GM19463 (cell line): ENCODE data around the gene RIF1.

Experiments used
- ATAC-seq: cut with Tn5 transposase; IDR thresholded peaks from one replicate; pipeline ENCODE4 v1.9.1; 2021; ENCODE audit warnings: mild to moderate bottlenecking, moderate library complexity; ENCODE audit not compliant: unreplicated experiment

Gene RIF1, protein sequence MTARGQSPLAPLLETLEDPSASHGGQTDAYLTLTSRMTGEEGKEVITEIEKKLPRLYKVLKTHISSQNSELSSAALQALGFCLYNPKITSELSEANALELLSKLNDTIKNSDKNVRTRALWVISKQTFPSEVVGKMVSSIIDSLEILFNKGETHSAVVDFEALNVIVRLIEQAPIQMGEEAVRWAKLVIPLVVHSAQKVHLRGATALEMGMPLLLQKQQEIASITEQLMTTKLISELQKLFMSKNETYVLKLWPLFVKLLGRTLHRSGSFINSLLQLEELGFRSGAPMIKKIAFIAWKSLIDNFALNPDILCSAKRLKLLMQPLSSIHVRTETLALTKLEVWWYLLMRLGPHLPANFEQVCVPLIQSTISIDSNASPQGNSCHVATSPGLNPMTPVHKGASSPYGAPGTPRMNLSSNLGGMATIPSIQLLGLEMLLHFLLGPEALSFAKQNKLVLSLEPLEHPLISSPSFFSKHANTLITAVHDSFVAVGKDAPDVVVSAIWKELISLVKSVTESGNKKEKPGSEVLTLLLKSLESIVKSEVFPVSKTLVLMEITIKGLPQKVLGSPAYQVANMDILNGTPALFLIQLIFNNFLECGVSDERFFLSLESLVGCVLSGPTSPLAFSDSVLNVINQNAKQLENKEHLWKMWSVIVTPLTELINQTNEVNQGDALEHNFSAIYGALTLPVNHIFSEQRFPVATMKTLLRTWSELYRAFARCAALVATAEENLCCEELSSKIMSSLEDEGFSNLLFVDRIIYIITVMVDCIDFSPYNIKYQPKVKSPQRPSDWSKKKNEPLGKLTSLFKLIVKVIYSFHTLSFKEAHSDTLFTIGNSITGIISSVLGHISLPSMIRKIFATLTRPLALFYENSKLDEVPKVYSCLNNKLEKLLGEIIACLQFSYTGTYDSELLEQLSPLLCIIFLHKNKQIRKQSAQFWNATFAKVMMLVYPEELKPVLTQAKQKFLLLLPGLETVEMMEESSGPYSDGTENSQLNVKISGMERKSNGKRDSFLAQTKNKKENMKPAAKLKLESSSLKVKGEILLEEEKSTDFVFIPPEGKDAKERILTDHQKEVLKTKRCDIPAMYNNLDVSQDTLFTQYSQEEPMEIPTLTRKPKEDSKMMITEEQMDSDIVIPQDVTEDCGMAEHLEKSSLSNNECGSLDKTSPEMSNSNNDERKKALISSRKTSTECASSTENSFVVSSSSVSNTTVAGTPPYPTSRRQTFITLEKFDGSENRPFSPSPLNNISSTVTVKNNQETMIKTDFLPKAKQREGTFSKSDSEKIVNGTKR (N-terminal part only)

GRCh38 chr2:151409601-151410484, at the start of gene RIF1:
TSS of gene RIF1 (plus strand) at chr2:151409902. CDS start at chr2:151410424, 522 bp downstream.
- ATAC-seq = peak; percentile 94

DNA sequence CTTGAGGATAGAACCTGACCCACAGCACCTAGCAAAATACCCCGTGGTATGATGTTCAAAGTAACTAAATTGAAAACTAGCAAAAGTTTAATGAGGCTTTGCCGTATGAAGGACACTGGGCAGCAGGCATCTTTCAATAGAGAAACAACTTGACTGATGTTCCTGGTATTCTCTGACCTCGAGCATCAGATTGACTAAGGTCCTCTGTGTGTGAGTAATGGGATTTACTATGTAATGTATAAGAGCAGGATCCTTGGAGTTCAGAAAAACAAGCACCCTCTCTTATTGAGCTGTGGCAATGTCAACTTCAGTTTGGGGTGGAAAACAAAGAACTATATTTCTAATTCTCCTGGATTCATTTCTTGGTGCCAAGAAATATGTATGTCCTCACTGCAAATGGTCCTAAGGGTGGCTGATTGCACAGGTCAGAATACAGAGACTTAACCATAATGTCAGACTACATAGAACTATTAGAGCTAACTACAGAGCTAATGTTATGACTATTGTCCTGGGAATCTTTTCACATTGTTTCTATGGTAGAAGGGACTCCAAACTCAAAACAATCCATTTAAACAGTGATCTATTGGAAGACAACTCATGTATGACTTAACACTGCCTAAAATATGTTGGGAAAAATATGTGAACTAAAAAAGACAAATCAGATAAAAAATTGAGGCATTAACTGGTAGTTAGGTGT, 47.9 kb upstream of the RIF1 start:
- ATAC-seq = no peak

DNA sequence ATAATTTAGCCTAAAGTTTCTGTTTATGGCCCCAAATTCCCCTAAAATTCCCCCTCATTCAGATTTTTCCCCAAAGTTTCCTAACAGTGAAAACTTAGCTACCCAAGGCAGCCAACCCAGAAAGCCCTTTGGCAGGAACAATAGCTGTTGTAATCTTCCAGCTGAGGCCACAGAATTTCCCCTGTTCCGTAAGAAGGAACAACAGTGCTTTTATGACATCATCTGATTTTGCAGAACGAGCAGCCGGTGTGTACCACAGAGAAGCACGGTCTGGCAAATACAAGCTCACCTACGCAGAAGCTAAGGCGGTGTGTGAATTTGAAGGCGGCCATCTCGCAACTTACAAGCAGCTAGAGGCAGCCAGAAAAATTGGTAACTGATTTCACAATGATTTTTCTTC, 46.0 kb upstream of the RIF1 start:
- peak; percentile 76 for ATAC-seq

GRCh38 chr2:151367571-151367970, 42.1 kb upstream of the RIF1 start:
- ATAC-seq = no peak

GRCh38 chr2:151374436-151374835, 35.3 kb upstream of the RIF1 start:
- peak; percentile 98 for ATAC-seq

DNA sequence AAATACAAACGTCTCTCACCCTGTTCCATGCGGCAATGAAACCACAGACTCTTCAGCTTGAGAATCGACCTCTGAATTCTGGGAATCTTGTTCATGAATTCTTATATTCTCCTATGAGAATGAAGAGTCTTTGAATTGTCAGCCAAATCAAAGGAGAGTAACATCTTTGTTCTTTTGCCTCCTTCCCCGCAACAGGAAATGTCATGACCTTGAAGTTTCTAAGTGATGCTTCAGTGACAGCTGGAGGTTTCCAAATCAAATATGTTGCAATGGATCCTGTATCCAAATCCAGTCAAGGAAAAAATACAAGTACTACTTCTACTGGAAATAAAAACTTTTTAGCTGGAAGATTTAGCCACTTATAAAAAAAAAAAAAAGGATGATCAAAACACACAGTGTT, 30.5 kb upstream of the RIF1 start:
- ATAC-seq = no peak

GRCh38 chr2:151380580-151381235, 29.0 kb upstream of the RIF1 start:
- ATAC-seq = no peak

DNA sequence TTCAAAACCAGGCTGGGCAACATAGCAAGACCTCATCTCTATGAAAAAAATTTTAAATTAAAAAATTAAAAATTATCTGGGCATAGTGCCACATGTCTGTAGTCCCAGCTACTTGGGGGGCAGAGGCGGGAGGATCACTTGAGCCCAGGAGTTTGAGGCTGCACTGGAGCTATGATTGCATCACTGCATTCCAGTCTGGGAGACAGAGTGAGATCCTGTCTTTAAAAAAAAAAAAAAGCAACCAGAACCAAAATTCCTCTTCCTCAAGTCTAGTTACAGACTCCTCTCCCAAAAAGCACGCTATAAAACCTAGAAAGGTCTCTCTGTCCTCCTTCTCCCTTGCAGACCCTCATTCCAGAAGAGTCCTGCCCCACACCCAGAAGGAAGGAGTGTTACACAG, 28.4 kb upstream of the RIF1 start:
- ATAC-seq = no peak

DNA sequence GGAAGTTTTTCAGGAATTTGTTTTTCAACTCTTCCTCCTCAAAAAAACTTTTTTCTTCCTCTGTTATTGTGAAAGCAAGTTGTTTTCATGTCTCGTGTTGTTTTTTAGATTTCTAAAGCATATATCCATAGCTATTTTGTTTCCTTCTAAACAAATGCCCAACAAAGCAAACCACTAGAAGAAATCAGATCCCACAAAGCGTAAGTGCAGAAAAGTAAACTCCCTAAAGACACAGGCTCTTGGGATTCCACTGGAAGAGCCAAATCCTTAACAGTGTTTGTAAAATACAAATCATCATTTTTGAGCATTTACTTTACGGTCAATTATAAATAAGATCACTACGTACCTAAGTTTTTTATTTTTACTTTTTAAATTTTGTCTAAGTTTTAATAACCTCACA, 21.7 kb upstream of the RIF1 start:
- no peak for ATAC-seq

- ATAC-seq = no peak
These were observed 18.3 kb upstream of the RIF1 start for GRCh38 chr2:151391436-151391835.

DNA sequence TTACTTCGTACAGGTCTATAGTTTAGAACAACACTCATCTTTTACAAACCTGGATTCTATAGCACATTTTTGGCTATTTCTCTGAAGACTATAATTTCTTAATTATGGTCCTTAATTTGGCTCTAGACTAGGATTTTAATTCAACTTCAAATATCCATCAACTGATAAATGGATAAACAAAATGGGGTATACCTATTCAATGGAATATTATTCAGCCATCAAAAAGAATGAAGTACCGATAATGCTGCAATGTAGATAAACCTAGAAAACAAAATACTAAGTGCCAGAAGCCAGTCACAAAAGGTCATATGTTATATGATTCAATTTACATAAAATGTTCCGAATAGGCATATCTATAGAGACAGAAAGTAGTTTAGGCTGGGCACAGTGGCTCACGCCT, 15.2 kb upstream of the RIF1 start:
- ATAC-seq = no peak

DNA sequence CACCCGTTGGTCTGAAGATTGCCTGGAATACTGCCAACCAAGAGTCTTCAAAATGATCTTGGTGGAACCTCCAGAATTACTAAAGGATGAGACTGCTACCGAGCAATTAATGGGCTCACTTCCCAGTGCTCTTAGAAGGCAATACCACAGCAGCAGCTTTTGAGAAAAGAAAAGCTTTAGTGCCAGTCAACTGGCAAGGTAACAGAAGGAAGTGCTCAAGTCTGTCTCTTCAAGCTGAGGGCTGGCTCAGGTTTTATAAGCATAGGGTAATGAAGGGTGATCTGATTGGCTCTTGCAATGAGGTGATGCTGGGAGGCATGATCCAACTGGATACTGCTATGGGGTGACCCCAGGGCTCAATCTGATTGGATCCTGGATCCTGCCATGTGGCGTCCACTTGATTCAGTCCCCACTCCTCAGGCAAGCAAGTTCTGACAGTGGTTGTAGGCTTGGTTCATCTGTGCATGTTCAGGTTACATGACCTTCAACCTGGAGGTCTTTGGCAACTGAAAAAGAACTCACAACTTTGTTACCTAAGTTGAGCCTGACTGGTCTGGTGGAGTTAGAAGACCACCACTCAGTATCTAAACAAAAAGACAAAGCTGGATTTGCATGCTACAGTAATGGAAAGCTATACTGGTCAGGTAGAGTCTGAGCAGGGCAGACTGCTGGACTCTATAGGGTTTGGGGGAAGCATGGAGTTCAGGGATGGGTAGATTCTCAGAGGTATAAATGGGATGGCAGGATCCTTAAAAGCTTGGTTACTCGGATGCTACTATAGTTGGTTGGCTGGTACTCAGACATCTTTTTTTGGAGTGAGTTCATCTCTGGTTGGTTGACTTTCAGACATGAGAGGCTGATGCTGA, 14.0 kb upstream of the RIF1 start:
- ATAC-seq = no peak

DNA sequence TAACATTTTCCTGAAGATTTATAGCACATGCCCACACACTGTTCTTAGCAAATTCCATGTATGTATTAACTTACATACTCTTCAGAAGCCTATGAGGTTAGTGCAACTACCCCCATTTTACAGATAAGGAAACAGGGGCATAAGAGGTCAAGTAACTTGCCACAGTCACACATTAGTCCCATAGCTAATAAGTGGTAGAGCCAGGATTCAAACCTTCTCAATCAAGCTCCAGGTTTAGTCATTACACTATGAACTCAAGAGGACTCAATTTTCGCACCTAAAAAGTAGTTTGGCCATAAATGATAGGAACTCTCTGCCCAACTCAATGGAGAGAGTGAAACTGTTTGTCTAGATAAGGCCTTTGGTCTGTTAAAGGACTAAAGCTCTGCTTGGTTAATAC, 9.7 kb upstream of the RIF1 start:
- ATAC-seq = no peak

DNA sequence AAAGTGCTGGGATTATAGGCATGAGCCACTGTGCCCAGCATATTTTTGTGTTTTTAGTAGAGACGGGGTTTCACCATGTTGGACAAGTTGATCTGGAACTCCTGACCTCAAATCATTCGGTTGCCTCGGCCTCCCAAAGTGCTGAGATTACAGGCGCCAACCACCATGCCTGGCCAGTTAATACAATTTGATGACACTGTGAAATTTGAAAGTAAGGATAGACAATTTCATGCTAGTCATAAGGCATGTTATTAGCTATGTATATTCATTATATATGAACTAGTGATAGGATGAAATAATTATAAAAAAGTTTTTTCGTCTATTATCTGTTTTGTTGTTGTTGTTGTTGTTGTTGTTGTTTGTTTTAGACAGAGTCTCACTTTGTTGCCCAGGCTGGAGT, 8.6 kb upstream of the RIF1 start:
- ATAC-seq = no peak

GRCh38 chr2:151403914-151404313, 5.8 kb upstream of the RIF1 start:
- no peak for ATAC-seq

GRCh38 chr2:151405376-151405775, 4.3 kb upstream of the RIF1 start:
- no peak for ATAC-seq

GRCh38 chr2:151407281-151407680, 2.4 kb upstream of the RIF1 start:
- ATAC-seq = no peak
